Nucleus accumbens (tissue), 56 donors: ENCODE data around the gene ADPGK.
"Not testable (repeated sequence)": the region's sequence is repeated elsewhere in the genome, so short reads cannot be mapped to it uniquely, and the experiment has no call there.

Experiments
- DNase-seq, 56 donors: peaks; one replicate each; lab custom pipeline; 2025; lab: John Stamatoyannopoulos, UW

ADPGK gene

DNA sequence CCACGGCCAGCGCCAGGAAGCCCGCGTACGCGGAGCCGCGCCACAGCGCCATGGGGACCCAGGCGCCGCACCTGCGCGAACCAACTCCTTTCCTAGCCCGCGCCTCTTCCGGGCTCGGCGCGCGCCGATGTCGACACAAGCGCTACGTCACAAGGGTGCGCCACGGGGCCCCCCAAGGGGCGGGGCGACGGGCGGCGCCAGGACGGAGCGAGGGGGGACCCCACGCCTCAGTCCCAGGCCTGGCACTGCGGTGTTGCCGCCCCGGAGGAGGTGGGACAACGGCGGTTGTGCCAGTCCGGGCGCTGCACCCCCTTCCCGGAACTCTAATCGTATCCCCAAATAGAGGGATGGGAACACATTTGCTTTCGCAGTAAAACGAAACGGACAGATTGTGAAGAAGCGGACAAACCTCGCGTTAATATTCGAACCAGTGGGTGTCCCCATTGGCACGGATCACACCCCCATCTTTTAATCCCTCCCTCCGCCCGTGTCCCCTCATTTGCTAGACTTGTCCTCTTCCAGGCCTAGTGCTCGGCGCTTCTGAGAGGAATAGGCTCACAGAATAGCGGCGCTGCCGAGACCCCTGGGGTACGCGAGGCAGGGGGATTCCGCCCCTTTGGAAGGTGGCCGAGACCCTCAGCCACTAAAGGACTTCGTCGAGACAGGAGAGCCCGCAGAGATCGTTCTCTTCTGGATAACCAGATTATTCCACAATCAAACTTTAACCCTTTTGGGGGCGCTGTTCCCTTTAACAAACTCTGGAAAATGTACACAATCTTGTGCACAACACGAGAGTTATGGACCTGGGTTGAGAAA lies at the start of gene ADPGK:
Gene ADPGK, minus strand, starts transcription at position 119 of the 816 bp plus-strand sequence. Its CDS starts 67 bp downstream, at position 52.
- DNase-seq = peak in 55 of 56 donors; percentile 55 to 98 (median 89)

DNA sequence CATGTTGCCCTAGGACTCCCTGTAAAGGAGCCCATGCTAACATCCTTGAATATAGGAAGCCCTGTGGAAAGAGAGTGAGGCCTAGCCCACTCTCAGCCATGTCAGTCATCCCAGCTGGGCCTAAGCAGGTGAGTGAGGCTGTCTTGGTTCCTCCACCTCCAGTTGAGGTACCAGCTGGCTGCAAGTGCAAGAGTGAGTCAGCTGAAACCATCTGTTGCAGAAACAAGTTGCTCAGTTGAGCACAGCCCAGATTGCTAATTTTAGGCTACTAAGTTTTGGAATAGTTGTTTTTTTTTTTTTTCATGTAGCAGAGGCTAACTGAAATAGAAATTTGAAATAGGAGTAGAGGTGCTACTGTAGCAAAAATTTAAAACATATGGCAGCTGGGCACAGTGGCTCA lies 43.7 kb upstream of the ADPGK start:
- DNase-seq = peak in 3 of 56 donors; percentile 5 to 10 (median 9)

DNA sequence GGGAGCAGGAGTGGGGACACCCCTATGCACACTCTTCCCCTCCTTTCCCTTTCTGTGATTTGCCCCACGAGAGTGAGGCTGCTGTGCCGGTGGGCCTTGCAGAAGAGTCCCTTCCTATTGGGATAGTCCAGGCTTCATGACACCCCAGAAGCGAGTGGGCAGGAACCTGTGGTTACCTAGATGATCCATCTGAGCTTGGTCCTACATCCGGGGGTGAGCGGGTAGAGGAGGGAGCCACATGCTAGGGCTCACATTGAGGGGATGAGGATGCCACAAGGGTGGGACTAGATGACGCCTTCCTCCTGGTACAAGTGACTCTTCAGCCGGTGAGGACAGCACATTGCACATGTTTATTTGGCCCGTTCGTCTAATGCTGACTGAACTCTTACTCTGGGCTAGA lies 43.1 kb upstream of the ADPGK start:
- DNase-seq = no peak

DNA sequence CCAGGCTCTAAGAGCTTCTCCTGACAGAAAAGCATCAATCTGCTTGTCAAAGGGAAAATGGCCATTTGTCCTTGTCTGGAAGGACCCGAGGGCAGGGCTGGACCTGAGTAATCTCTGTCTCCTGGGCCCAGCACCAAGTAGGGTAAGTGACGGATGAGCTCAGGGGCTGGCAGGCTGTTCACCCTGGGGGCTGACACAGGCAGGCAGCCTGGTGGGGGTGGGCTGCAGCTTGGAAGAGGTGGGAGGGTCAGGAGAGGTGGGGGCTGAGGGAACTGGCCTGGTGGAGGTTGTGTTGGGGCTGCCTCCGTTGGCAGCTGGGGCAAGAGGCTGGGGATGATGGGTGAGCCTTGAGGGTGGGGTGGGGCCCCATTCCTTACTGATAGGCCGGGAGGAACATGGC lies 42.3 kb upstream of the ADPGK start:
- no peak for DNase-seq

DNA sequence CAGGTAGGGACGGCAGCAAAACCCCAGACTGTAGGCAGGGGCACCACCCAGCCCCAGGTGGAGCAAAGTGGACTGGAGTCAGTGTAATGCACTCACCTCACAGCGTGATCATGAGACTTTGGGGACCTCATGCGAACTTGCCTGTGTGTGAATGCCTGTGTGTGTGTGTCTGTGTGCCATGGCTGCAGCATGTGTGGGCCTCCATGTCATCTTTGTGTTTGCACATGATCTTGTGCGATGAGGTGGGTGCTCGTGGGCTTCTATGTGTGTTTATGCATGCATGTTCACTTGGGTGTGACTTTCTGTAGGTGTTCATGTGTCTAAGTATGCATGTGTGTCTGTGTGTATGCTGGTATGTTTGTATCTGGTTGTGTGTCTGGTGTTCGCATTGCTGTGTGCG lies 41.2 kb upstream of the ADPGK start:
- DNase-seq = no peak

DNA sequence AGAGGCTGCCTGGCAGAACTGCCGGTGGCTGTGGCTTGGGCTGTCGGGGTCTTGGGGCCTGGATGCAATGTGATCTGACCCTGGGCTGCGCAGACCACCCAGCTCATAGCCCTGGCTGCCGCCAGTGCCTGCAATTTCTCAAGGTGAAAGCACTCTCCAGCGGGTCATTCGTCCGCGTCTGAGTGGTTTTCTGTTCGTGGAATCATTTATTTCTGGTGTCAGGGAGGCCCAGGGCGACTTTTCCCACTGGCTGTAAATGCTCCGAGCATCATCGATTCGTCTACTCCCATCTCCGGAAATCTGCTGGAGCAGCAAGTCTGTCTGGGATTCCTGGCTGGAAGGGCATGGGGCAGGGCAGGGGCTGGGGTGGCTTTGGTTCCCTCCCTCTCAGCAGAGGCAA lies 40.6 kb upstream of the ADPGK start:
- no peak for DNase-seq

DNA sequence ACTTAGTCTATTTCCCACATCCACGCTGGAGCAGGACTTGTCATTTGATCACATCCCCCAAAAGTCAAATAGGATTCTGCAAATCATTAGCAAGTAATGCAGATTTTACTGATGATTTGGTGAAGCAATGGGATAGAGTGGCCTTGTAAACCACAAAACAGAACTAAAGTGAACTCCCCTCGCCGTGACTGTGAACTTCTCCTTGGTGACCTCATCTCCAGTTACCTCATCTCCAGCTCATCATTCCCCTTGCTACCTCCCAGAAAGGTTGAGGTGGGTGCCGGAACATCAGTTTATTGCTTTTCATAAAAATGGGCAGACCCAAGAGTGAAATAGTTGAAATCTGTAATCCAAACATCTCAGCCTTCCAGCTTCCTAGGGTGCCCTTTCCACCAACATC lies 36.7 kb upstream of the ADPGK start:
- no peak for DNase-seq

DNA sequence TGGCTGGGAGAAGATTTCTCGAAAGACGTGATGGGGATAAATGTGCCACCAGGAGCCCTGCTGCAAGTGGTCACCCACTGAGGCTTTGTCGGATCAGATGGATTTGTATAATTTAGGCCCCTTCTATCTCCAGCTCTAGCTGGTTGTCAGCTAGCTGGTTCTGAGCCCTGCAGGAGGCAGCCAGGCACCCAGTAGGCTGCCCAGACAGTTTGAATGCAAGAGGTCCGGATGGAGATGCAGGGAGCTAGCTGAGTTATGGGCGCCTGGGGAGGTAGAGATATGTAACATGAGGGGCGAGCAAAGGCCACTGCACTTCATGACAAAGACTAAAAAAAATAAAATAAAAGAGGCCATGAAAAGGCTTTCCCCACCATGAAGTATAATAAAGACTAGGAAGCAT lies 35.1 kb upstream of the ADPGK start:
- DNase-seq = no peak

DNA sequence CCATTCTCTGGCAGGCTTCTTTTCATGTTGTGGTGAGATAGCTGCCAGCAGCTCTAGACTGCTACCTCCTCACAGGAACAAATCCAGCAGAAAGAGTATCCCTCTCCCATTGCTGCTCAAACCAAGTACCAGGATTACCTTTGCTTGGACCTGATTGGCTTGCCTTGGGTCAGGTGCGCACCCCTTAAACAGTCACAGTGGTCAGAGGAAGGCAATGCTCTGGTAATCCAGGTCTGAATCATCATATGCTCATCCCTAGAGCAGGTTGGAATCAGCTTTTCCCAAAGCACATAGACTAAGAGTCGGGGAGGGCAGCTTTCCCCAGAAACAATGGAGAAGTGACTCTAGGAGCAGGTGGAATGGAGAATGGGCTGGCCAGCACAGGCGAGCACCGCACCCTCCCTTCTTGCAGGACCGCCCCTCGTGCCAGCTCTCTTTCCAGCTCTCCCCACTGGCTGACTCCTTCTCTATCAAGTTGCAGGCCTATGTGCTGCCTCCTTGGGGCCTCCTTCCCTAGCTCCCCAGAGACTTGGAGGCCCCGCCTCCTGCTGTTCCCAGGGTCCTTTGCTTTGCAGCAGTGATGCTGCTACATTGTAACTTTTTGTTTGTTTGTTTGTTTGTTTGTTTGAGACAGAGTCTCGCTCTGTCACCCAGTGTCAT lies 29.9 kb upstream of the ADPGK start:
- no peak for DNase-seq

DNA sequence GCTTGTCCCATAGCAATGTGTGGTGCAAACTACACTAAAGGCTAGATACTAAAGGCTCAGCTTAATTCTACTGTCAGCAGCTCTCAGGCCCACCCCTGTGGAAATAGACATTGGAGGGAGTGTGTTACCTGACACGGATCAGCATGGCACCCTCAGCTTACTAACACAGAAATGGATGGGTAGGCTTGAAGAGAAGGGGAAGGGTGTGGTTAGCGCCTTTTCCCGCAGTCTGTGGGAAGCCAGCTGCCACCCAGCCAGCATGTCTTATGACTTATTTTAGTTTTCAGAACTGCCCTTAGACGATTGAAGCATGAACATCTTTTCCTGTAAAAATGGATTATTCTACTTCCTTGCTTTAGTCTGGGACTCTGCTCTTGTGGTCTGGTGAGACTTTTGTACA lies 25.8 kb upstream of the ADPGK start:
- DNase-seq = no peak

DNA sequence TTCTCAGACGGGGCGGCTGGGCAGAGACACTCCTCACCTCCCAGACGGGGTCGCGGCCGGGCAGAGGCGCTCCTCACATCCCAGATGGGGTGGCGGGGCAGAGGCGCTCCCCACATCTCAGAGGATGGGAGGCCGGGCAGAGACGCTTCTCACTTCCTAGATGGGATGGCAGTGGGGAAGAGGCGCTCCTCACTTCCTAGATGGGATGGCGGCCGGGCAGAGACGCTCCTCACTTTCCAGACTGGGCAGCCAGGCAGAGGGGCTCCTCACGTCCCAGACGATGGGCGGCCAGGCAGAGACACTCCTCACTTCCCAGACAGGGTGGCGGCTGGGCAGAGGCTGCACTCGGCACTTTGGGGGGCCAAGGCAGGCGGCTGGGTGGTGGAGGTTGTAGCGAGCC lies 23.8 kb upstream of the ADPGK start:
- not testable (repeated sequence) for DNase-seq

DNA sequence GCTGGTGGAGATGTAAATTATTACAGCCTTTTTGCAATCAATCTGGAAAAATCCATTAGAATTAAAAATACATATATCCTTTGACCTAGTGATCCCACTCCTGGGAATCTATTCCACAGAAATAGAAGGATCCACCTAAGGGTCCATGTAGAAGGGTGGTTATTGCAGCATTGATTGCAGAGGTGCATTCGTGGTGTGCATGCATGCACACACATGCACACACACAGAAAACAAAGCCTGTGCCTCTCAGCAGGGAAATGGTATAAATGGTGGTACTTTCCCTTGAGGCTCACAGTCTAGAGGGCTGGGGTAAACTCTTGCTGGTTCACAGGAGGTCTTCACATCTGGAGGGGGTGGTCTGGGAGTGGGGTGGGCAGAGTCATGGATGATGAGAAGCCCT lies 19.4 kb upstream of the ADPGK start:
- no peak for DNase-seq

DNA sequence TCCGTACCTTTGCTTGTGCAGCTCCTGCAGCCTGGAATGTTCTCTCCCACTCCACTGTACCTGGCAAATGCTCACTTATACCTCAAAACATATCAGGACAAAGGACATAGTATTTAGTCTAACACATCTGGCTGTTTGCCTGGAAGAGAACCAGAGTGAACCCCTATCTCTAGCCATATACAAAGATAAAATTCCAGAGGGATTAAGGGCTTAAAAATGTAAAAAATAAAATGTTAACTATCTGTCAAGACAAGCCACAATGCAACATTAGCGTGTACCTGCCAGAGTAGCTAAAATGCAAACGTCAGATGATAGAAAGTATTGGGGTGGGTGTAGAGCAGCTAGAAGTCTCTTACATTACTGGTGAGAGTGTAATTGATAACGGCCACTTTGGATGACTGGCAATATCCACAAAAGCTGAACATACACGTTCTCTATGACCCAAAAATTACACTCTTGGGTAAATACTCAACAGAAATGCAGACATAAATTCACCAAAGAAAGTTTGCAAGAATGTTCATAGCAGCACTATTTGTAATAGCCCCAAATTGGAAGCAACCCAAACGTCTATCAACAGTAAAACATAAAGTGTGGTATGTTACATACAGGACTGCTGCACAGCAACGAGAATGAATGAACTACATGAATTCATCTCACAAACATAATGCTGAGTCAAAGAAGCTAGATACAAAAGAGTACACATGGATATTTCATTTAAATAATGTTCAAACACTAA lies 18.2 kb upstream of the ADPGK start:
- DNase-seq = no peak

DNA sequence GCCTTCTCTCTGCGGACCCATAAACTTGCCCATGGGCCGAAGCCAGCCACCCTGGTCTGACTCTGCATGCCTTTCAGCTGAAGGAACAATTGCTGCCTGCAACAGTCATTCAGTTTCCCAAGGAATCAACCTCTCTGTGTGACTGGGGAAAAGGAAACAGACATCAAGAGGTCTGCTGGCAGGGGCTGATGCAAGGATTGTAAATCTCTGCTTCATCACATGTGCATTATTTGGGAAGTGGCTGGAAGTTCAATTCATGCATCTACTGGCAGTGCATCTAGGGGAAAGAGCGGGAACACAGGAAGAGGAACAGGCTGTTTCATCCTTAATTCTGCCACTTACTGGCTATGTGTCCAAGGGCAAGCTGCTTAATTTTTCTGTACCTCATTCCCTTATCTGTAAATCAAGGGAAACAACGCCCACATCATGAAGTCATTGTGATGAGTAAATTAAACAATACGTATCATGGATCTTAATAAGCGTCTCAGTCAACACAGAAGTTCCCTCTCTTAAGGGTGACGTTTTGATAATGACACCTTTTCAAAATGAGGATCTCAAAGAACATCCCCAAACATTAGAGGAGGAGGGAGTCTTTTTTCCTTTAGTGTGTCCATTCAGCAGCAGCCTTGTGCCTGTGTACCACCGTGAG lies 17.4 kb upstream of the ADPGK start:
- no peak for DNase-seq

DNA sequence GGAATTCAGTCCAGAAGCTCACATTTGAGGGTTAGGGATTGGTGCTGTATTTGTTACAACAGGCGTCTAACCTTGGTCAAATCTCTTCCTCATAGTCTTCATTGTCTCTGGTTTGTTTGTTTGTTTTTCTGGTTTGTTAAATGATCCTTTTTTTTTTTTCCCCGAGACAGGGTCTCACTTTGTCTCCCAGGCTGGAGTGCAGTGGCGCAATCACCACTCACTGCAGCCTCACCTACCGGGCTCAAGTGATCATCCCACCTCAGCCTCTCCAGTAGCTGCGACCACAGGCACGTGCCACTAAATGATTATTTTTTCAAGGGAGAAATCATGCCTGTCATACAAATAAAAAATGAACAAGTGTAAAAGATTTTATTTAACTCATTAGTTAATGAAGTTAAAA lies 14.3 kb upstream of the ADPGK start:
- DNase-seq = no peak

DNA sequence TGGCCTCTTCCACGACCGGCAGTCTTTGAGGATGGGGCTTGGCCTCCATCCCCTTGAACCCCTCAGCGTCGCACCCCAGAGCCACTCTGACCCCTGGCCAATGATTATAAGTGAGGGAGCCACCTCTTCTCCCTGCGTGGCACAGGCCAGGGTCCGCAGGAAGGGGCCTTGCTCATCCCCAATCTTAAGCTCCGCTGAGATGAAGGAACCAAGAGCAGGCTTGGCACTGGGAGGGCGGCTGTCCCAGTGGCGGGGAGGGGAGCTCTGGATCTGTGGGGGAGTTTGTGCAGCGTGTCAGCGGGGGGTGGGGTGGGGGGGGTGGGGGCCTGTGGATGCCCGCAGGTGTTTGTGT lies 13.8 kb upstream of the ADPGK start:
- DNase-seq = no peak

DNA sequence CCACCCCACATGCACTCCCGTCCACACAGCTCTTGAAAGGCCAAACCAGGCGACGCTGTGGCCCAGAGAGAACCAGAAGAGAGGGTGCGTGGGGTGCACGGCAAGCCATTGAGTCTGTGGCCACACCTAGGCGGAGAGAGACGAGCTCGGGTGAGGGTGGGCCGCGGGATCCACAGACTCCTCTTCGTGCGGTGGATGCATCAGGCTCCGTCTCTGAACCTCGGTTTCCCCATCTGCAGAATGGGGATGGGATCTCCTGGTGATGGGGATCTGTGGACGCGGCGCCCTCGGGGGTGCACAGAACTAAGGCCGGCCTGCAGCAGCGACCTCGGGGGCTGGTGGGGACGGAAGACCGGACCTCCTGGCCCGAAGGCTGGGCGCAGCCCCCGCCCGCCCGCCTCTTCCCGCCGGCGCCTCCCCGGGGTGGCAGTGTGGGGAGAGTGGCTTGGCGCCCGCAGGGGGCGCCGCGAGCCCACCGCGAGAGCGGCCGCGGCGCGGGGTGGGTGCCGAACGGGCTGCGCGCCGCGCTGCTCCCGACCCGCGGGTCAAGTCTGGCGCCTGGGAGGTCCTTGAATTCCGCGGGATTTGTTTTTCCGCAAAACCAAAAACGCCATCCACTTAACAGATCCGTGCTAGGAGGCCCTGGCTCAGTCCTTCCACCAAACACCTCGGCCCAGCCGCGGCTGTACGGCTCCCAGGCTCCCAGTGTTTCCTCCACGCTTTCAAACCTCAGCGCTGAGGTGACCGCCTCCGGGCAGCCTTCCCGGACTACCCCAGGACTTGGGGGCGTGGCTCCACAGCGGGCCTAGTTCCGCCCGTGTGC lies 13.2 kb upstream of the ADPGK start:
- DNase-seq = peak in 25 of 56 donors; percentile 10 to 61 (median 33)

DNA sequence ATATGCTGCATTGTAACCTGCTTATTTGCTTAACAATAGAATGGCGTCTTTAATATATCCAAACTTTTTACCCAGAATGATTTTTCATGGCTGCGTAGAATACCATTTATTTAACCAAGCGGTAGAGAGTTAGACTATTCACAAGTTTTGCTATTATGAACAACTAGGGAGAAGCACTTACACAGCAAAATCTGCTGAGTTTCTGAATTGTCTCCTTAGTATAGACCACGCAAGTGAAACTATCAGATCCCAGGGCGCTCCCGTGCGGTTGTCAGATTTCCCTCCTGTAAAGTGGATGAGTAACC lies 12.6 kb upstream of the ADPGK start:
- DNase-seq = no peak

DNA sequence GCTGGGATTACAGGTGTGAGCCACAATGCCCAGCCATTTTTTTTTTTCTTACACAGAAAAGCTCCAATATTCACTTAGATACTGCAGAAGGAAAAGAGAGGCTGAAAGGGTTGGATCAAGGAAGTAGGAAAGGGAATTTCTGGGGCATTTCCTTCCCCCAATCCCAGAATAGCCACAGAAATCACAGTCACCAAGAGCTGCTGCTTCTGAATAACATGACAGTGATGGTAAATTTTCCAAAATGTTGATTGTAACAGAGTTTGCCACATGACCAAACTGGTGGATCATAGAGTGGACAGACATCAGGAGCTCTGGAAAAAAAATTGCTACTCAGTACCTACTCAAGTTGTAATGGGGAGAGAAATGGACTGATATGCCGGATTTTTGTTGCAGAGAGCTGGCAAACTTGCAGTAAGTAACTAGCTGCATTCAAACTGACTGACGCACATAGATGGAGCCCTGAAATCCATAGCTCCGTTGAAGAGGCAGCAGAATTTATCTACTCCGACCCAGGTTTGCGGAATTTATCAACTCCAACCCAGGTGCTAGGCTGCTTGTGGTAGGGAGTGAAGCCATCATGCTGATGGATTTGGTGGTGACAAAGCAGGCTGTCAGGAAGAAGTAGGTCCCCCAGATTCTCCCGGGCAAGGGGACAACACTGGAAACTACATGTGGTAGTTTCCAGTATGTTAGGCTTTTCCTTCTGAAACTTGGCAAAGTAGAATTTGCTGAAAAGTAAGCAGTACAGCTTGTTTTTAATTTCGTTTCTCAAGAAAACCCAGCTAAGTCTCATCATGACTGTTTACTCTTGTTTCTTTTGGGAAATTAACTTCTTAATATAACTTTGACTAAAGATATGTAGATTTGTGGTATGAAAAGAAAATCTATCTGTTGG lies 10.5 kb upstream of the ADPGK start:
- DNase-seq = no peak
